ENCODE measurements around the gene WDR70.

GRCh38 chr5:37772255-37772654, 393.1 kb downstream of the WDR70 start:
- TF ChIP-seq CTCF (IDR thresholded peaks at IDR 0.05) = no peak
- TF ChIP-seq RELA (CRISPR knock-in tag; IDR thresholded peaks at IDR 0.05; ENCODE audit: borderline replicate concordance) = no peak
- no peak for TF ChIP-seq ETV6 (CRISPR knock-in tag; IDR thresholded peaks at IDR 0.05)

Data from WTC11 (cell line).